ENCODE measurements around the gene ZNF398.
"Not testable (repeated sequence)": the region's sequence is repeated elsewhere in the genome, so short reads cannot be mapped to it uniquely, and the experiment has no call there.

ZNF398 gene

GRCh38 chr7:149147072-149147751 is at the start of gene ZNF398:
TSS of gene ZNF398 (plus strand) at chr7:149147453. CDS start at chr7:149147743, 290 bp downstream.
- peak; percentile 86 for DNase-seq (ENCODE audit: low spot score)

- no peak for DNase-seq (ENCODE audit: low spot score)
Measured at GRCh38 chr7:149099058-149099457, 48.2 kb upstream of the ZNF398 start.

GRCh38 chr7:149100821-149101220 is 46.4 kb upstream of the ZNF398 start:
- no peak for DNase-seq (ENCODE audit: low spot score)

- no peak for DNase-seq (ENCODE audit: low spot score)
Measured at GRCh38 chr7:149102666-149103065, 44.6 kb upstream of the ZNF398 start.

GRCh38 chr7:149103424-149103823 is 43.8 kb upstream of the ZNF398 start:
- no peak for DNase-seq (ENCODE audit: low spot score)

GRCh38 chr7:149104214-149104613 is 43.0 kb upstream of the ZNF398 start:
- DNase-seq (ENCODE audit: low spot score): no peak

GRCh38 chr7:149104749-149105148 is 42.5 kb upstream of the ZNF398 start:
- DNase-seq (ENCODE audit: low spot score): no peak

GRCh38 chr7:149109969-149110368 is 37.3 kb upstream of the ZNF398 start:
- no peak for DNase-seq (ENCODE audit: low spot score)

GRCh38 chr7:149125189-149125862 is 21.9 kb upstream of the ZNF398 start:
- DNase-seq (ENCODE audit: low spot score): no peak

GRCh38 chr7:149125863-149126661 is 21.2 kb upstream of the ZNF398 start, which contains the start of gene ZNF425:
TSS of gene ZNF425 (minus strand) at chr7:149126324. CDS start at chr7:149126213, 111 bp downstream.
- peak; percentile 88 for DNase-seq (ENCODE audit: low spot score)

GRCh38 chr7:149126662-149127266 is 20.5 kb upstream of the ZNF398 start:
- no peak for DNase-seq (ENCODE audit: low spot score)

GRCh38 chr7:149130572-149131198 is 16.6 kb upstream of the ZNF398 start:
- DNase-seq (ENCODE audit: low spot score): no peak

GRCh38 chr7:149133028-149133710 is 14.1 kb upstream of the ZNF398 start:
- DNase-seq (ENCODE audit: low spot score): no peak

GRCh38 chr7:149136118-149136517 is 11.1 kb upstream of the ZNF398 start:
- no peak for DNase-seq (ENCODE audit: low spot score)

GRCh38 chr7:149140831-149141230 is 6.4 kb upstream of the ZNF398 start:
- no peak for DNase-seq (ENCODE audit: low spot score)

GRCh38 chr7:149141893-149142292 is 5.4 kb upstream of the ZNF398 start:
- no peak for DNase-seq (ENCODE audit: low spot score)

- DNase-seq (ENCODE audit: low spot score): not testable (repeated sequence)
Measured at GRCh38 chr7:149144436-149144922, 2.8 kb upstream of the ZNF398 start.

- no peak for DNase-seq (ENCODE audit: low spot score)
Measured at GRCh38 chr7:149145031-149145845, 2.0 kb upstream of the ZNF398 start.

GRCh38 chr7:149147752-149148653 is 750 bp downstream of the ZNF398 start:
- DNase-seq (ENCODE audit: low spot score): no peak
